GM19395 (cell line): ENCODE measurements around the gene ELL.
"Not testable (repeated sequence)": the region's sequence is repeated elsewhere in the genome, so short reads cannot be mapped to it uniquely, and the experiment has no call there.

Experiments used
- ATAC-seq: cut with Tn5 transposase; IDR thresholded peaks from one replicate; pipeline ENCODE4 v1.9.1; 2021; ENCODE audit warnings: mild to moderate bottlenecking, moderate library complexity; ENCODE audit not compliant: unreplicated experiment

ELL gene

DNA sequence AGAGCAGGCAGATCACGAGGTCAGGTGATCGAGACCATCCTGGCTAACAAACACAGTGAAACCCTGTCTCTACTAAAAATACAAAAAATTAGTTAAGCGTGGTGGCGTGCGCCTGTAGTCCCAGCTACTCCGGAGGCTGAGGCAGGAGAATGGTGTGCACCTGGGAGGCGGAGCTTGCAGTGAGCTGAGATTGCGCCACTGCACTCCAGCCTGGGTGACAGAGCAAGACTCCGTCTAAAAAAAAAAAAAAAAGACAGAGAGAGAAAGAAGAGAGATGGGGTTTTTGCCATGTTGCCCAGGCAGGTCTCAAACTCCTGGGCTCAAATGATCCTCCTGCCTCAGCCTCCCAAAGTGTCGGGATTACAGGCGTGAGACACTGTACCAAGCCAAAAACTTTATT lies 116.1 kb downstream of the ELL start:
- ATAC-seq = not testable (repeated sequence)

DNA sequence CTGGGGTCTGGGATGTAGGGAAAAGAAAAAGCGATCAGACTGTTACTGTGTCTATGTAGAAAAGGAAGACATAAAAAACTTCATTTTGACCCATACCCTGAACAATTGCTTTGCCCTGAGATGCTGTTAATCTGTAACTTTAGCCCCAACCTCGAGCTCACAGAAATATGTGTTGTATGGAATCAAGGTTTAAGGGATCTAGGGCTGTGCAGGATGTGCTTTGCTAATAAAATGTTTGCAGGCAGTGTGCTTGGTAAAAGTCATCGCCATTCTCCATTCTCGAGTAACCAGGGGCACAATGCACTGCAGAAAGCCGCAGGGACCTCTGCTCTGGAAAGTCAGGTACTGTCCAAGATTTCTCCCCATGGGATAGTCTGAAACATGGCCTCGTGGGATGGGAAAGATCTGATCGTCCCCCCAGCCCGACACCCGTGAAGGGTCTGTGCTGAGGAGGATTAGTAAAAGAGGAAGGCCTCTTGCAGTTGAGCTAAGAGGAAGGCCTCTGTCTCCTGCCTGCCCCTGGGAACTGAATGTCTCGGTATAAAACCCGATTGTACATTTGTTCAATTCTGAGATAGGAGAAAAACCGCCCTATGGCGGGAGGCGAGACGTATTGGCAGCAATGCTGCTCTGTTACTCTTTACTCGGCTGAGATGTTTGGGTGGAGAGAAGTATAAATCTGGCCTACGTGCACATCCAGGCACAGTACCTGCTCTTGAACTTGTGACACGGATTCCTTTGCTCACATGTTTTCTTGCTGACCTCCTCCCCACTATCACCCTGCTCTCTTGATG lies 119.2 kb downstream of the ELL start:
- ATAC-seq = not testable (repeated sequence)

DNA sequence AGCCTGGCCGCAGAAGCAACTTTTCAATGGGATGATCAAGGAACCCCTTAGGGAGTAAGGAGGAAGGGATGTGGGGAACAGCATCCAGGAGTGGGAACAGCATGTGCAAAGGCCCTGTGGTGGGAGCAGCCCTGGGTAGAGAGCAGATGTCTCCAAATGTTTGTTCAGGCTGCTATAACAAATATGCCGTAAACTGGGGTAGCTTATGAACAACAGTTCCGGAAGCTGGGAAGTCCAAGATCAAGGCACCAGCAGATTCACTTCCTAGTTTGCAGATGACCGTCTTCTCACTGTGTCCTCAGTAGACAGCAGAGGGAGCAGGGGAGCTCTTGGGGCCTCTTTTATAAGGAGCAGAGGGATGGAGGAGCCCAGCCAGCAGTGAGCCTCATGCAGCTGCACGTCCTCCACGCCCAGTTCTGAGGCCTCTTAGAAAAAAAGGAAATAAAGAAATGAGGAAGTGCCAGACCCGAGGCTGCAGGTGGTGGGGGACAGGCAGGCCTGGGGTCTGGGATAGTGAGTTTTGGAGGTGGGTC lies 120.2 kb downstream of the ELL start:
- no peak for ATAC-seq

DNA sequence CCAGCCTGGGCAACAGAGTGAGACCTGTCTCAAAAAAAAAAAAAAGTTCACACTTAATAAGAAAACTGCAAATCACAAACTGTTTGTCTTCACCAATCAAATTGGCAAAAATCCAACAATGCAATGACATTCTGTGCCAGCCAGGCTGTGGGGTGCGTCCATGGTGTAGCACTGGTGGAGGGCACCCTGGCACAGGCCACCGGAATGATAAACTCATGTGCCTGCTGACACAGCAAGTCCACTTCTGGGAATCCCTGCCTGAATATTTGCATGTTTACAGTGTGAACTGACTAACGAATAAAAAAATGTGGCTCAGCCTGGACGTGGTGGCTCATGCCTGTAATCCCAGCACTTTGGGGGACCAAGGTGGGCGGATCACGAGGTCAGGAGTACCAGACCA lies 122.9 kb downstream of the ELL start:
- no peak for ATAC-seq

DNA sequence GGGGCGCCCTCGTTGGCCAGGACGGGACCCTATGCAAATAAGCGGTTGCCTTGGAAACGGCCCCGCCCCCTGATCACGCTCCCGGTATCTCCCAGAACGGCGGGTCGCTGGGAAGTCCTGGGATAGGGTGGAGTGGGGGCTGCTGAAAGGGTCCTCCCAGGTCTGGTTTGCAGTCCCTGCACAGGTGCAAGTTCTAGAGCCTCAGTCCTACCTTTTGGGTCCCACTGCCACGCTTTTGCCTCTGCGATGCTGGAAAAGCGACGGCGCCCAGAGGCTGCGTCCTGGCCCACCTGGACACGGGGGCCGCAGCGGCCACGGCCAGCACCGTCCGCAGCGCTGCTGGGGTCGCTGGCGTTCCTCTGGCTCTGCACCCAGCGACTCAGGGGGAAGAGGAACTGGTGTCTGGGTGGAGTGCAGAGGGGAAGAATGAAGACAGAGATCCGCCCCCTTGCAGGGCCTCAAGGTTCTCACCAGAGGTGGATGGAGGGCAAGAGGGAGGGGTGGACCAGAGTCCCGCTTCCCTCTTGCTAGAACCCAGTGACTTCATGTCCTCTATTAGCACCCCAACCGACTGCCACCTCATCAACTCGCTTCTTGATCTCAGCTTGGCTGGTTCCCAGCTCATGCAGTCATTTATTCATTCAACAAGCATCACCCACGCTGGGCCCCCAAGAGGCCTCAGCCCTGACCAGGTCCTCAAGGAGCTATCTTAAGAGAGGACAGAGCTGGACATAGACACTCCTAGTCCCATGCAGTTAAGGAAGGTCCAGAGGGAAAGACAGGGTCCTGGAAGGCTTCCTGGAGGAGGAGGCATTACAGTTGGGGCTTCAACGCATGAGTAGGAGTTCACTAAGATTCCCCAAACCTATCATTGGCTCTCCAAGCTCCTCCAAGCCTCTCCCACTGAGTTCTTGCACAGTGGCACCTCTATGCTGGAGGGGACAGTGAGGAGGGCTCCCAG lies 124.3 kb downstream of the ELL start, which contains the start of gene LRRC25:
LRRC25 (minus strand) TSS at position 381 of the 961 bp plus-strand sequence. CDS start 659 bp downstream, outside the sequence.
- ATAC-seq = no peak

DNA sequence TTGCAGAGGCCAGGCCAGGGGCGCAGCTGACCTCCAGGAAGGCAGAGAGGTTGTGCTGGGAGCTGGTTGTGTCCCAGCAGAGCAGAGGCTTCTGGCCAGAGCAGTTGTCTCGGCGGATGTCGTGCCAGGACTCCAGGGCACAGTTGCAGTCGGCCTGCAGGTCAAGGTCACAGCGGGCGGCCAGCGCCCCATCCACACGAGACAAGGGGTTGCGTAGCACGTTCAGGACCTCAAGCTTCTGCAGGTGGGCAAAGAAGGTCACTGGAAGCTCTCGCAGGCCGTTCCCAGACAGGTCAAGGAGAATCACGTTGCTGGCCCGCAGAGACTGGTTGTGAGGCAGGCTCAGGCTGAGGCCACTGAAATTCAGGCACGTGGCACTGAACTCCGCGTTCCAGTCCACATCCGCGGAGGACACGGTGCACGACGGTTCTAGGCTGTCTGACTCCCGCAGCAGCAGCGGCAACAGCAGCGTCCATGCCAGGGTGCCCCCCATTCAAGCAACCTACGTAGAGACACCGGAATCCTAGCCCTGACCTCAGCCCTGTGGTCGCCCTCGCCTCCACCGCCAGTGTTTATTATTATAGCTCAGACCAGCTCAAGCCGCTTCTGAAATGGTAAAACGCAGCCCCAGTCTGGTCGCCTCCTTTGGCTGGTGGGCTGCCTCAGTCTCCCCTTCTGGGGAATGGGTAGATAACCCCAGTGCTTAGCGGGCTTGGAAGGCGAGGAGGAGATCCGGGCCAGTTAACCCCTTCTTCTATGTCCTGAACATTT lies 125.2 kb downstream of the ELL start:
- no peak for ATAC-seq

DNA sequence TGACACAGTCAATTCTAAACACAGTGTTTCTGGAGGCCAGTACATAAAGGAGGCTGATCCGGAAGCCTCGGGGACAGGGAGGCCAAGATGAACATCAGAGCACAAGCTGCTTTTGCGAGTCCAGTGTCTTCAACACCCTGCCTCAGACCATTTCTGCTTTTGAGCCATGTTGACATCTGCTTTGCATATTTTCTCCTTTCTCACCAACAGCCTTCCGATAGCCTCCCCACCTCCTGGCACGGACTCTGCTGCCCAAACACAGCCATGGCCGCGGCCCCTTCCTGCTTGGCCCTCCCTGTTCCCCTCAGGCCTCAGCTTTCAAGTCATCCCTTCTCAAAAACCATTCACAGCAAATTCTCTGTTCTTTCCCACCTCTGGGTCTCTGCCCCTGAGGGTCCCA lies 128.0 kb downstream of the ELL start:
- no peak for ATAC-seq

DNA sequence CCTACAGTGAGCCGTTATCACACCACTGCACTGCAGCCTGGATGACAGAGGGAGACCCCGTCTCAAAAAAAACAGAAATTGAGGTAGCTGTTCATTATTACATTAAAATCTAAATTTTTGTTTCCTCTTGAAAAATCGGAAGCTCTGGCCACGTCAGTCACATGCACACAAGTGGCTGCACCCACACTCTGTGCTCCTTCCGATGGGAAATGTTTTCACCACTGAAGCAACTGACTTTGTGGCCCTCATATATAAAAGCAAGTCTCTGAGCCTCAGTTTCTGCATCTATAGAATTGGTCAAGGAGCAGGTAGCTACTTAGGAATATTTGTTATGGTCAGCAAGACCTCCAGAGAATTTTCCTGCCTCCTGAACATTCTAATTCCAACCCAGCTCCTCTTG lies 128.9 kb downstream of the ELL start:
- ATAC-seq = no peak
